ENCODE measurements around the gene SDK2.

The SDK2 gene

GRCh38 chr17:73555199-73555960 is 88.9 kb downstream of the SDK2 start:
- no peak for DNase-seq (ENCODE audit: low read depth in 3 of 3)

GRCh38 chr17:73554498-73554897 is 89.7 kb downstream of the SDK2 start:
- no peak for DNase-seq (ENCODE audit: low read depth in 3 of 3)

GRCh38 chr17:73553311-73553710 is 90.9 kb downstream of the SDK2 start:
- no peak for DNase-seq (ENCODE audit: low read depth in 3 of 3)

- DNase-seq (ENCODE audit: low read depth in 3 of 3): no peak
Measured at GRCh38 chr17:73552300-73553048, 91.8 kb downstream of the SDK2 start.

DNA sequence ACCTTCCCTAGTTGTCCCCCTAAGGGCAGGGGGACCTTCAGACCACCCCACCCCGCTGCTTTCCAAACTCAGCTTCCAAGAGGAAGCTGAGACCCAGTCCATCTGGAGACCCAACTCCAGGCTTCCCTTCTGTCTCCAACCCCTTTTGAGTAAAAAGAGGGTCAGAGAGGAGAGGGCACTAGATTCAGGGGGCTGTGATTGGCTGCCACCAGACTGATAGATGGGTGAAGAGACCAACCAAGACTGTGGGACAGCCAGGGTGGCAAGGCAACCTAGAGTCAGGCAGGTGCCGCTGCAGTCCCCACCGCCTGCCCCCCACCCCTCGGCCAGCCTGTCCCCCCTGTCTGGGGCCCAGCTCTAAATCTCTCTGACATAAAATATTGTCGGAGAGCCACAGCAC is 92.5 kb downstream of the SDK2 start:
- DNase-seq (ENCODE audit: low read depth in 3 of 3): no peak

GRCh38 chr17:73551144-73551543 is 93.1 kb downstream of the SDK2 start:
- DNase-seq (ENCODE audit: low read depth in 3 of 3): no peak

DNA sequence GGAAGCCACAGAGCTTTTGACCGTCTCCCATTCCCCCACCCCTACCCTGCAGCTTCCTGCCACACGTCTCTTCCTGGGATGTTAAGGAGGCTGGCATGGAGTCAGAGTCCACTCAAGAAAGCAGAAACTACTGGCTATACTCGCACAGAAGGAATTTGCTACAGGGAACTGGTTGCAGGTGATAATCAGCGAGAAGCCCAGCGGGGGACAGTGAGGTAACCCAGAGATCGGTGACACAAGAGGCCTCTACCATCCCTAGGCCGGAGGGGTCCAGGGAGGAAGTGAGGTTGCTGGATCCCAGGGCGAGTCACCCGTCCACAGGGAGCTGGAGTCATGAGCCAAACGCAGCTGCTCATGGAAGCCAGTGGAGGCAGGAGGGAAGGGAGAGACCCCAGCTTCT is 93.7 kb downstream of the SDK2 start:
- no peak for DNase-seq (ENCODE audit: low read depth in 3 of 3)

- DNase-seq (ENCODE audit: low read depth in 3 of 3): no peak
Measured at GRCh38 chr17:73549841-73550430, 94.3 kb downstream of the SDK2 start.

- DNase-seq (ENCODE audit: low read depth in 3 of 3): no peak
Measured at GRCh38 chr17:73548620-73549311, 95.5 kb downstream of the SDK2 start.

DNA sequence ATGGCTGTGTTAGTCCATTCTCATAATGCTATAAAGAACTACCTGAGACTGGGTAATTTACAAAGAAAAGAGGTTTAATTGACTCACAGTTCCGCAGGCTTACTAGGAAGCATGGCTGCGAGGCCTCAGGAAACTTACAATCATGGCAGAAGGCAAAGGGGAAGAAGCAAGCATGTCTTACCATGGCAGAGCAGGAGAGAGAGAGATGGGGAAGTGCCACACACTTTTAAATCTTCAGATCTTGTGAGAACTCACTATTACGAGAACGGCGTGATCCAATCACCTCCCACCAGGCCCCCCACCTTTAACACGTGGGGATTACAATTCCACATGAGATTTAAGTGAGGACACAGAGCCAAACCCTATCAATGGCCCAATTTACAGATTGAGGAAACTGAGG is 96.5 kb downstream of the SDK2 start:
- no peak for DNase-seq (ENCODE audit: low read depth in 3 of 3)

GRCh38 chr17:73546770-73547536 is 97.3 kb downstream of the SDK2 start:
- DNase-seq (ENCODE audit: low read depth in 3 of 3): no peak

DNA sequence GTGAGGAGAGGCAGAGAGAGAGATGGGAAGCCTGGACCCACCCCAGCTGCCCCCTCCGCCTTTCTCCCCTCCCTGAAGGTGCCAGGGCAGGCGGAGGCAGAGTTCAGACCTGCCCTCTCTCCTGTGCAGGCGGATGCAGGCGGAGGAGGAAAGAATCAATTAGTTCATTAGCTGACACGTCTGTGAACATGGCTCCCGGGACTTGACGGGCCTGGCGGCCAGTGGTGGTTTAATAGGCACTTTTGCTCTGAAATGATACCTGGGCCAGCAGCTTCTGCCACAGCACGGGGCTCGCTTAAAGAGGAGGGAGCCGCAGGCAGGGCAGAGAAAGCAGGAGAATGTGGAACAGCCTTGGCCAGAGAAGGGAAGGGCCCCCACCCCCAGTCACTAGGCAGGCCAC is 98.1 kb downstream of the SDK2 start:
- DNase-seq (ENCODE audit: low read depth in 3 of 3): no peak

- DNase-seq (ENCODE audit: low read depth in 3 of 3): no peak
Measured at GRCh38 chr17:73545109-73546032, 98.9 kb downstream of the SDK2 start.

GRCh38 chr17:73544333-73544732 is 99.9 kb downstream of the SDK2 start:
- DNase-seq (ENCODE audit: low read depth in 3 of 3): no peak

DNA sequence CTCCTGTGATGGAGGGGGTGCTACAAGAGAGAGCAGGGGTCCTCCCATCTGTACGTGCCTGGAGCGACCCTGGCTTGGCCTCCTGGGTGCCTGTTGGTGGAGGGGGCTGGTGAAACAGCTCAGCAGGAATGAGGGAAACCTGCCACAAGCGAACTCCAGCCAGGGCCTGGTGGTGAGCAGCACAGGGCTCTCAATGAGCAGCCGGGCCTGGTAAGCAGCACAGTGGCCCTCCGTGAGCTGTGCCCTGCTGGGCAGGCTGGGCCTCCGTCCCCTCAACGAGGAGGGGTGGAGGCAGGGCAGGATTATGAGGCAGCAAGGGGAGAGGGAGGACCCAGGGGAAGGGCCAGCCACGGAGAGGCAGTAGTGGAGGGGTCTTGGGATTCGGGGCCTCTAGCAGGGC is 101.9 kb downstream of the SDK2 start:
- DNase-seq (ENCODE audit: low read depth in 3 of 3): no peak

- DNase-seq (ENCODE audit: low read depth in 3 of 3): no peak
Measured at GRCh38 chr17:73541561-73541981, 102.7 kb downstream of the SDK2 start.

DNA sequence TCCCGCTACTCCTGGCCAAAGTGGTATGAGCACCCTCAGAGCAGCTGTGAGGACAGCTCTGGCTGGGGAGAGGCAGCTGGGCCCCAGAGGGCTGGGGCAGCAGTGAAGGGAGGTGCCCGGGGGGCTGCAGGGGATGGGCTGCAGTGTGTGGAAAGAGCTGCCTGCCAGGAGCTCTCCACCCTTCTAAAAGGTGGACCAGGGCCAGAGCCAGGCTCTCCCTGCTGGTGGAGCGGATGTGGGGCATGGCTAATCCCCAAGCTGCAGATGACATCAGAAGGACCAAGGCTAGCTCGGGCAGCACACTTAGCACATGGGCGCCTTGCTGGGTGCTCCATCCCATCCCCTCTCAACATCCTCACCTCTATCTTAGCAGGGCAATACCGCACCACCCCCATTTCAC is 103.1 kb downstream of the SDK2 start:
- no peak for DNase-seq (ENCODE audit: low read depth in 3 of 3)

- DNase-seq (ENCODE audit: low read depth in 3 of 3): no peak
Measured at GRCh38 chr17:73539166-73539565, 105.1 kb downstream of the SDK2 start.

DNA sequence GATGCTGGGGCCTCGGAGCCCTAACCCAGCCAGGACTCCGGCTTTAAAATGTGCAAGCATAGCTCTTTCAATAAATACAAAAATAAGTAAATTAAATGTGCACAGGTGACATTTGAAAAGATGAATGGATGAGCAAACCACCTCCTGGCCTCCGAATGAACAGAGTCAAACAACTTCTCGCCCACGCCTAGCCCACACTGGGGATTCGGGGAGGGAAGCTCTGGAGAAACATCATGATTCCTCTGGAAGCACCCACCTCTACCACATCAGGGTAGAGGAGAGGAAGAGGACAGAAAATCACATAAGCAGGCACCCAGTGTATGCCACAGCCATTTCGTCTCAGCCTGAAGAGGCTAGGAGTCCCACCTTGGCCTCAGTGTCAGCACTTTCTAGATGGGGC is 105.8 kb downstream of the SDK2 start:
- no peak for DNase-seq (ENCODE audit: low read depth in 3 of 3)

All from stimulated activated CD4-positive, alpha-beta T cell treated with anti-CD3 and anti-CD28 coated beads, TNF-alpha, amount 100 ng/mL, for 4 hours (primary cell).